IPS DF 19.7 (cell line): ENCODE results near the gene SPEM3.

ENCODE experiments used
- DNase-seq: peaks from one replicate; pipeline ENCODE4 v3.0.0-alpha.2; 2013; ENCODE audit warnings: low read depth, low spot score

Gene SPEM3

DNA sequence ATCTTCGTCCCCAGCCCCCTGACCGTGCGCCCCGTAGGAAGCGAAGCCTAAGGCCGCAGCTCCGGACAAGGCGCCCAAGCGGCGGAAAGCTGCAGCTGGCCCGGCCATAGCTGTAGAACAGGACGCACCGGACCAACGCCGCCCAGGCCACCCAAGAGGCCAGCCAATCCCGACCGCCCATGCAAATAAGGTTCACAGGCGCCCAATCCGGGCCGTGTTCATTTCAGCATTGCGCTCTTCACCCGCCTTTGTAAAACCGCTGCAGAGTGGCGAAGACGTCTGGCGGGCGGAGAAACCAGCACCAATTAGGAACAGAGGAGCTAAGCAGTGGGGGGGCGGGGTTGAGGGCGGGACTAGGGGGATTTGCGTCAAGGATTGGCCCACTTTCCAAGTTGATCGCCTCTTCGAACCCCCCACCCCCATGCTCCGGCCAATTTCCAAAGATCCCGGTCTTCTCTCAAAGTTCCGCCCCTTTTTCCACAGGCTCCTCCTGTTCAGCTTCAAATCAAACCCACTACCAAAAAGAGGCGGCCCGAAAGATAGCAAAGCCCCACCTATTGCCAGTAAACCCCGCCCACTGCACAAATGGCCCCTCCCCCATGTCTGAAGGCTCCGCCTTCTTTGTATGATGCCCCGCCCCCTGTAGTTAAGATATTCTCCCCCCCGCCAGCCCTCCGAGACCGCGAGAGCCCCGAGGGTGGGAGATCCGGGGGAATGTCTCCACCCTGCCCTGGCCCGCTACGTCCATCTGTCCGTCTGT, 24.5 kb upstream of the SPEM3 start, which contains the start of gene TMEM256:
TMEM256 (minus strand) TSS at position 121 of the 760 bp plus-strand sequence; CDS start at position 108, 13 bp downstream.
- DNase-seq = peak; percentile 97

DNA sequence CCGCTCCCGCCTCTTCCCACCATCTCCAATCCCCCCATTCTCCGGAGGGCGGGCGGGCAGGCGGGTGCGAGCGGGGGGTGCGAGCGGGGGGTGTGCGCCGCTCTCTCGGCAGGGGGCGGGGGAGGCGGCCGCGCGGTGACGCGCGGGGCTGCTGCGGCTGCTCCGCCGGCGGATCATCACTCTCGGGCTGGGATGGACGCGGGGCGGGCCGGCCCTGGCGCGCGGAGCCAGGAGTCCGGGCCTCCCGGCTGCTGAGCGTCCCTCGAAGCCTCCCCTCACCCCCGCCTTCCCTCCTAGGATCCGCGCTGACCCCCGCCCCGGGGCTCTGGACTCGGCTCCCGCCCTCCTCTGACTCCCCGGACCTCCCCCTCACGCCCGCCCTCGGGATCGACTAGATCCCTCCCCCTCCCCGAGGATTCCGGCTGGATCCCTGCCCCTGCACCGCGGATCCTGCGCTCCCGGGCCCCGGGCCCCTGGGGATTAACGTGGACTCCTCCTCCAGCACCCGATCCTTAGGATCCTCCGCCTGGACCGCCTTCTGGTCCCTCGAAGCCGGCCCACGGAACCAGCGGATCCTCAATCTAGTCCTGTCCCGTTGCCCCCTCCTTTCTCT, 23.8 kb upstream of the SPEM3 start:
- no peak for DNase-seq

DNA sequence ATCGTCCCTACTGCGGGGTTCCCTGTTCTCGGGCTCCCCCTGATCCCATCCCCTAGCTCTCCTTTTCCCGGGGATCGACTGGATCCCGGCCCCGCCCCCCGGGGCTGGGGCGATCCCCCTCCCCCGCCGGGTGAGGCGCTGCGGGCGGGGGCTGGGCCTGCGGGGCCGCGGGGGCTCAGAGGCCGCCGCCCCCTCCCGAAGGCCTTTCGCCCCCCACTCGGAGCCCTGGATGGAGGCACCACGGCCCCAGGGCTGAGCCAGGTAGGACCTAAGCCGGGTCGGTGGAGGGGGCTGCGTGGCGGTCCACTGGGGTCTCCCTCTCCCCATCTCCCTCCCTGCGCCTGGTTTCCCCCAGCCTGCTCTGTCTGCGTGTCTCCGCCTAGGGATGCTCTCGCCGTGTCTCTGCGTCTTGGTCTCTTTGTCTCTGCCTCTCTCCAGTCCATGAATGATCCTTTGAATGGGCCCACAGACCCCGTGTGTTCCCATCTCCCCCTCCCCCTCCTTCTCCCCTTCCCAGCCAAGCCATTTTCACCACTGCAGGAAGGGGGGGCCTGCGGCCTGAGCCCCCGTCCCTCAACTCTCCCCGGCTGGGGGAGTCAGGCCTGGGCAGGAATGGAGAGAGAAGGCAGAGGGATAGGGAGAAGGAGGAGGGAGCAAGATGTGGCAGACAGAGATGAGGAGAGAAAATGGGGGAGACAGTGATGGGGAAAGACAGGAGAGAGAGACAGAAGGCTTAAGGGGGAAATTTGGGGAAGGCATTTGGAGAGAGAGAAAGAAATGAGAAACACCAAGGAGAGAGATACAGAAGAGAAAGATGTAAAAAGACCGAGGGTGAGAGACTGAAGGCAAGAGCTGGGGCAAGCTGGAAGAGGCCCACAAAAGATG, 23.1 kb upstream of the SPEM3 start:
- no peak for DNase-seq

DNA sequence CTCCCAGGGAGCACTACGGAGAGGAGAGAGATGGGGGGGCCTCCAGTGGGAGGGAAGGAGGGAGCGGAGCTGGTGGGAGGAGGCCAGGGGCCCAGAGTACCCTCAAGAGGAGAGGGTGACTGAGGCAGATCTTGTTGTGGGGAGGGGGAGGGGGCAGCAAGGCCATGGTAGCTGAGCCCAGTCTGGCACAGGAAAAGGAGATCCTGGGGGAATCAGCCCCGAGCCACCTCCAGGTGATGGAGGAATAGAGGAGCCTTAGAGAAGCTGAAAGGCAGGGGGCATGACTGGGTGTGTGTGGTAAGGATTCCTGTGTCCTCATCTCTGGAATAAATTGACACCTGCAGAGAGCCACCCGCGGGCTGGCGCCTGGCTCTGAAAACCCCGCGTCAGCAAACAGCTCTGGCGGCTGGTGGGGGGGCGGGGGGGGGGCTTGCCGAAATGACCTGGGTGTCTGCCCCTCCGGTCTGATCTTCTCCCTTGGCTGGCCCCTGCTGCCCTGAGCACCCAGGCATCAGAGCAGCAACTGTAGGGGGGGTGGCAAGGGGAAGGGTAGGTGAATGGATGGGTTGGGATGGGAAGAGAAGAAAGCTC, 22.3 kb upstream of the SPEM3 start:
- DNase-seq = no peak

DNA sequence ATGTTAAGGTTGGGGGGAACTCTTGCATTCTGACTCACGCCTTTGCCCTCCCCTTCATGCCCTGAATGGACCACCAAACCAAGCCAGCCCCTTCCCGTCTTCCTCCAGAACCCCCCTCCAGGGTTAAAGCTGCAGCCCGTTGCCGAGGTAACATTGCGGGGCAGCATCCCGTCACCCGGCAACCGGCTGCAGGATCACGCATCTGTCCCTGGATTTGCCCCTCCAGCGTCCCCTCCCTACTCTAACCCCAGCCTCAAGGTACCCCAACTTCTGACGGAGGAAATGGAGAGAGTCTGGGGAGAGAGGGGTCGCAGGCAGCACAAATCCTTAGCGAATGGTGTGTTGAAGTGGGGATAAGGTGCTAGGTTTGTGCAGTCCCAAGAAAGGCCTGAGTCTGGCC, 21.6 kb upstream of the SPEM3 start:
- DNase-seq = no peak

DNA sequence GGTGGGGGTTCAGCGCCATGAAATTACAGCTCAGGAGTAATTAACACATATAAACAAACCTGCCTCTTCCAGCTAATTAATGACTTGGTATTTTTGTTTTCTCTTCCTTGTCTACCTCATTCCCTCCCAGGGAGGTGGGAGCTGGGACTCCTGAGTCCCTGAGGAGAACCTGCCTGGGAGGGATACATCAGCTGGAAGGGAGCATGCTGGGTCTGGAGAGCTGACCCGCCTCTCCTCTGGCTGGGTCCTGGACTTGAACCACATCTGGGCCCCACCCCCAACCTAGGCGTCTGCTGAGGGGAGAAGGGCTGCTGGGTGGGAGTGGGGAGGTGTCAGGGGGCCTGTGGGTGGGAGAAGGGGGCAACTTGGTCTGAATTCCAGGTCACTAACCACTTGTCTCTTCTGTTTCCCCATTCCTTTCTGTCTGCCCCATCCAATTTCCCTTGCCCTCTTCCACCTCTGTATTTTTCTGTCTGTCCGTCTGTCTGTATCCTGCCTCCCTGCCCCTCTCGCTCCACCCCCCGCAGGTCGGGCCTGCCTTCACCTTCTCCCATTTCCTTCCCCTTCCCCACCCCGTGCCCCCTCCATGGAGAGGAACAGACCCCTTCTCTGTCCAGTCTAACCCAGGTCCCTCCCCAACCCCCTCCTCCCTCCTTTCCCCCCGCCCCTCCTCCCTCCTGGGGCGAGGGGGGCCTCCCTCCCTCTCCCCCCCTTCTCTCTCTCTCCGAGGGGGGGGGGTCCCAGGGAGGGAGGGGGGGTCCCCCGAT, 21.0 kb upstream of the SPEM3 start, which contains the start of gene NLGN2:
NLGN2 (plus strand) TSS at position 361 of the 767 bp plus-strand sequence. CDS start 411 bp downstream, outside the sequence.
- DNase-seq = no peak

DNA sequence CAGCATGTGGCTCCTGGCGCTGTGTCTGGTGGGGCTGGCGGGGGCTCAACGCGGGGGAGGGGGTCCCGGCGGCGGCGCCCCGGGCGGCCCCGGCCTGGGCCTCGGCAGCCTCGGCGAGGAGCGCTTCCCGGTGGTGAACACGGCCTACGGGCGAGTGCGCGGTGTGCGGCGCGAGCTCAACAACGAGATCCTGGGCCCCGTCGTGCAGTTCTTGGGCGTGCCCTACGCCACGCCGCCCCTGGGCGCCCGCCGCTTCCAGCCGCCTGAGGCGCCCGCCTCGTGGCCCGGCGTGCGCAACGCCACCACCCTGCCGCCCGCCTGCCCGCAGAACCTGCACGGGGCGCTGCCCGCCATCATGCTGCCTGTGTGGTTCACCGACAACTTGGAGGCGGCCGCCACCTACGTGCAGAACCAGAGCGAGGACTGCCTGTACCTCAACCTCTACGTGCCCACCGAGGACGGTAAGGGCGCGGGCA, 20.4 kb upstream of the SPEM3 start:
- DNase-seq = no peak

DNA sequence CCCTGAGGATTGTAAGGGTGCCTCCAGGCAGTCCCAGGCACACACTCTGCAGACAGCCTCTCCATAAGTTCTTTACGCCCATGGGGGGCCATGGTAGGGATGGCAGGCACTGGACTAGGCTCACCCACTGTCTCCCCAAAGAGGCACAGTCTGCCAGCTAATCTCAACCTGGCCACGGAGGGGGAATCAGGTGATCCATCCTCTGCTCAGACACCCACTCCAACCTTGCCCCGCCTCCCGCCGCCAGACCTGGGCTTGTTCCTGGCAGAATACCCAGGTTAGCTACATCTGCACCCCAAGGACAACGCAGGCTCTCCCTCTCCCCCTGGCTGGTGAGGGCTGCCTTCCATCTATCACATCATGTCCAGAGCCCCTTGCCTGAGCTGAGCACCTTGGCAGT, 19.8 kb upstream of the SPEM3 start:
- no peak for DNase-seq

DNA sequence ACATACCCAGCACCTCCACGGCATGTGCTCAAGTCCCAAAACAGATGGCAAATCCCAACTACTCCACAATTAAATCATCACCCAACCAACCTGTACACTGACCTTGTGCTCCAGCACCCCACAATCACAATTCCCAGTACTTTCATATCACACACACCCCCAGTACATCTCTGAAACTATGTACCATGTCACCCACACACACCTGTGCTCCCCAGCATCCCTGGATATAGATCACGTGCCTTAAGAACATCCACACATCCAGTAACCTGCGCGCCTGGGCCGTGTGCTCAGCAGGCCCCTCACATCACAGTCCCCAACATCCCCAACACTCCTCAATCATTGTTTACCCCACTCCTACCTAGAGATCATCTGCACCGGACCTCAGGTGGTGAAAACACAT, 18.9 kb upstream of the SPEM3 start:
- no peak for DNase-seq

DNA sequence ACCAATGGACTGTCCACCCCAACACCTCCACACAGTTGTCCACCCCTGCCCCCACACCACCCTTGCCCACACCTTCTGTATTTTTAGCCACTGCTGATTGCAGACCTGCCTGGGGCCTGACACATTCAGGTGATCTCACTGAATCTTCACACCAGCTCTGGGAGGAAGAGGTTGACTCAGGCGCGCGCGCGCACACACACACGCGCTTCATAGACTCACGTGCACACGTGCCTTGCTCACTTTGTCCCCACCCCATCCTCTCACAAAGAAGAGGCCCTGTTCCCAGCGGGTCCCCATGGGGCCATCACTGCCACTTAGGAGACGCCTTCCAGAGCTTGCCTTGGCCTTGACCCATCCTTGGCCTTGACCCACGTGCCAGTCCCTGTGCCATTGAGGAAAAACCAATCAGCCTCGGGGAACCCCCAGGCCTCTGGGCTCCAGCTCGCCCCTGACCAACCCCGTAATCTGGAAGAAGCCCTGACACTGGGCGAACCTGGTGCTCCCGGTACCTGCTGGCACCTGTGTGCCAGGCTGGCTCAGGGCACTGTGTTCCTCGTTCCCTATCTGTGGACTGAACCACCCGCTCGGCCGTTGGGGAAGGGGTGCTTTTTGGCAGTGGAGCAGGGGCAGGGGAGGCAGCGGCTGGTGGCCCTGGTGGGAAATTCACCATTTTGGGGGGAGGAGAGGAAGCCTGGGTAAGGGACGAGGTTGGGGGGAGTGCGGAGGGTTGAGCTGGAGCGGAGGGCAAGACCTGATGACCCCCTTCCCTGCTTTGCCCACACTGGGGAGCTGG, 17.8 kb upstream of the SPEM3 start:
- no peak for DNase-seq

DNA sequence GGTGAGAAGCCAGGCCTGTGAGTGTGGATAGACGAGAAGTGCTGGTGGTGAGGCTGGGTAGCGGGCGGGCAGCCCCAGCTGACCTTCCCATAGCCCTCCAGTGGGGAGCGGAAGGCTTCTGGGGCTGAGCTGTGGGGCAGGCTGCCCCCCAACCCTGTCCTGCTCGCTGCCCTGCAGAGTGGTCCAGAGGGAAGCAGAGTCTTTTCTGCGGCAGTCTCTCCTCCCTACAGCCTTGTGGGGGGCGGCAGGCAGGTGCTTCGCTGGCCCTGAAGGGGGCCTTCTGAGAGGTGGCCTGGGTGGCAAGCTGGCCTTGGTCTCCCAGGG, 17.3 kb upstream of the SPEM3 start:
- no peak for DNase-seq

DNA sequence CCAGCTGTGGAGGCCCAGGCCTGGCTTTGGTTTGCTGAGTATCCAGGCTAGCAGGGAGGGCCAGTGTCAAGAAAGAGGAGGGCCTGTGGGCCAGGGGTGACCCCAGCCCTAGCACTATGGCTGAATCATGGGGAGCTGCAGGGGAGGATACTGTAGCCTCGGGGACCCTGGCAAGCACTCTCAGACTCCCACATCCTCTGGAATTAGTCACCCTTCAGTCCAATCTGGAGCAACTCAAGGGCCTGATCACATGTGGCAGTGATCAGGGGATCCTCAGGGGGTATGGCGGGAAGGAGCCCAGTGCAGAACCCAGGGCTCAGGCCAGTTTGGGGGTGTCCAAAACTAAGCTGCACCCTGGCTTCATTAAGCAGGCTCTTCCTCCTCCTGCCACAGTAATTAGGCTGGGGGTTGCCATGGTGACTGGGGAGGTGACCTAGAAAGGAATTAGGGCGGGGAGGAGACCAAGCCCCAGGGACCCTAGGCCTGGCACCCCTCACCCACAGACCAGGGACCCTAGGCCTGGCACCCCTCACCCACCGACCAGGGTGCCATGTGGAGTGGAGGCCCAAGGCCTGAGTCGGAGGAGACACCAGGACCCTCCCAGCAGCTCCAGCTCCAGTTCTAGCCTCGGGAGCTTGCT, 15.2 kb upstream of the SPEM3 start:
- no peak for DNase-seq

DNA sequence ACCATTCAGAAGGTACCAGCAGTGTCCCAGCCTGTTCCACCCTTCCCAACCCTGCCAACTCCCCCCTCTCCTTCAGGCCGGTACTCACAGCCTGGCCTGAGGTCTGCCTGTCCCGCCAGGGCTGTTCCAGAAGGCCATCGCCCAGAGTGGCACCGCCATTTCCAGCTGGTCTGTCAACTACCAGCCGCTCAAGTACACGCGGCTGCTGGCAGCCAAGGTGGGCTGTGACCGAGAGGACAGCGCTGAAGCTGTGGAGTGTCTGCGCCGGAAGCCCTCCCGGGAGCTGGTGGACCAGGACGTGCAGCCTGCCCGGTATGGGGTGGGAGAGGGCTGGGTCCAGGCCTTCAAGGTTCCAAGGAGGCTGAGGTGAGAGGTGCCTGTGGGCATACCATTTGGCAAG, 13.8 kb upstream of the SPEM3 start:
- DNase-seq = no peak

DNA sequence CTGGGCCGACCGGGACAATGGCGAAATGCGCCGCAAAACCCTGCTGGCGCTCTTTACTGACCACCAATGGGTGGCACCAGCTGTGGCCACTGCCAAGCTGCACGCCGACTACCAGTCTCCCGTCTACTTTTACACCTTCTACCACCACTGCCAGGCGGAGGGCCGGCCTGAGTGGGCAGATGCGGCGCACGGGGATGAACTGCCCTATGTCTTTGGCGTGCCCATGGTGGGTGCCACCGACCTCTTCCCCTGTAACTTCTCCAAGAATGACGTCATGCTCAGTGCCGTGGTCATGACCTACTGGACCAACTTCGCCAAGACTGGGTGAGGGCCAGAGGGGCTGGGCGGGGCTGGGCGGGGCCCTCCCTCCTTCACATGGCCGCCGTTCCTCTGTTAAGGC, 12.9 kb upstream of the SPEM3 start:
- DNase-seq = no peak

DNA sequence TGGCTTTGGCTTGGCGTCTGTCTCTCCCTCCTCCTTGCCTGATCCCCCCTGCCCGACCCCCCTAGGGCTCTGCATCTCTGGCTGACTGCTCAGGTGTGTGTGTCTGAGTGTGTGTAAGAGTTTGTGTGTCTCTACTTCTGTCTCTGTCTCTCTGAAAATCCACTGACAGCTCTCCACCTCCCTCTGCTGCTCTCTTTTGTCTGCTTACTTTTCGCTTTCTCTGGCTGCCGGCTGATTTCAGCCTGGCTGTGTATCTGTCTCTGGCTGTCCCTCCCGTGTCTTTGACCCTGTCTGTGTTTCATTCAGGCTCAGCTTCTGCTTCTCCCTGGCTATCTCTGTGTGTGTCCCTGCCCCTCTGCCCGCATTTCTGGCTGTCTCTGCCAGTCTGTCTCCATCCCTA, 12.3 kb upstream of the SPEM3 start:
- DNase-seq = no peak

DNA sequence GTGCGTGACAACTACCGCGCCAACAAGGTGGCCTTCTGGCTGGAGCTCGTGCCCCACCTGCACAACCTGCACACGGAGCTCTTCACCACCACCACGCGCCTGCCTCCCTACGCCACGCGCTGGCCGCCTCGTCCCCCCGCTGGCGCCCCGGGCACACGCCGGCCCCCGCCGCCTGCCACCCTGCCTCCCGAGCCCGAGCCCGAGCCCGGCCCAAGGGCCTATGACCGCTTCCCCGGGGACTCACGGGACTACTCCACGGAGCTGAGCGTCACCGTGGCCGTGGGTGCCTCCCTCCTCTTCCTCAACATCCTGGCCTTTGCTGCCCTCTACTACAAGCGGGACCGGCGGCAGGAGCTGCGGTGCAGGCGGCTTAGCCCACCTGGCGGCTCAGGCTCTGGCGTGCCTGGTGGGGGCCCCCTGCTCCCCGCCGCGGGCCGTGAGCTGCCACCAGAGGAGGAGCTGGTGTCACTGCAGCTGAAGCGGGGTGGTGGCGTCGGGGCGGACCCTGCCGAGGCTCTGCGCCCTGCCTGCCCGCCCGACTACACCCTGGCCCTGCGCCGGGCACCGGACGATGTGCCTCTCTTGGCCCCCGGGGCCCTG, 11.5 kb upstream of the SPEM3 start:
- DNase-seq = no peak

DNA sequence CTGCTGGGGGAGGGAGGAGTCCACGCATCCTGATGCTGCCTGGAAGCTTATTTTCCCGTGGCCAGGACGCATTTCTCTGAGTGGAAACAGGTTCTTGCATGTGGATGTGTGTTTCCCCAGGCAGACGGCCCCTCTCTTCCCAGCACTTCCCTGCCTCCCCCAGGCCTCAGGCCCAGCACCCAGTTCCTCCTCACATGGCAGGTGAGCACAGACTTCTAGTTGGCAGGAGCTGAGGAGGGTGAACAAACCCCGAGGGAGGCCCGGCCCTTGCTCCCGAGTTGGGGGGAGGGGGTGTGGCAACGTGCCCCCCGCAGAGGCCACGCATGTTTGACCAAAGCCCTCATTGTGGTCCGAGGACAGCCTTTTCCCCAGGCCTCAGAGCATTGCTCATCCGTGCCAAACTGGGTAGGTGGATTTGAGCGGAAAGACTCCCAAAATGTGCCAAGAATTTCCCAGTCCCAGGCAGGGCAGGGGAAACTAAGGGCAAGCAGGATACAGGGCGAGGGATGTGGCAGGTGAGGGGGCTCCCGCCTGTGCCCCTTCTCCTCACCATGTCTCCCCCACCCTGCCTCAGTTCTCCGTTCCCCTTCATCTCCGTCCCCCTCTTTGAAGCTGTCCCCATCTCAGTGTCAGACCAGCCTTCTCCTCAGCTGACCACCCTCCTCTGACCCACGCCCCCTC, 10.0 kb upstream of the SPEM3 start:
- no peak for DNase-seq

DNA sequence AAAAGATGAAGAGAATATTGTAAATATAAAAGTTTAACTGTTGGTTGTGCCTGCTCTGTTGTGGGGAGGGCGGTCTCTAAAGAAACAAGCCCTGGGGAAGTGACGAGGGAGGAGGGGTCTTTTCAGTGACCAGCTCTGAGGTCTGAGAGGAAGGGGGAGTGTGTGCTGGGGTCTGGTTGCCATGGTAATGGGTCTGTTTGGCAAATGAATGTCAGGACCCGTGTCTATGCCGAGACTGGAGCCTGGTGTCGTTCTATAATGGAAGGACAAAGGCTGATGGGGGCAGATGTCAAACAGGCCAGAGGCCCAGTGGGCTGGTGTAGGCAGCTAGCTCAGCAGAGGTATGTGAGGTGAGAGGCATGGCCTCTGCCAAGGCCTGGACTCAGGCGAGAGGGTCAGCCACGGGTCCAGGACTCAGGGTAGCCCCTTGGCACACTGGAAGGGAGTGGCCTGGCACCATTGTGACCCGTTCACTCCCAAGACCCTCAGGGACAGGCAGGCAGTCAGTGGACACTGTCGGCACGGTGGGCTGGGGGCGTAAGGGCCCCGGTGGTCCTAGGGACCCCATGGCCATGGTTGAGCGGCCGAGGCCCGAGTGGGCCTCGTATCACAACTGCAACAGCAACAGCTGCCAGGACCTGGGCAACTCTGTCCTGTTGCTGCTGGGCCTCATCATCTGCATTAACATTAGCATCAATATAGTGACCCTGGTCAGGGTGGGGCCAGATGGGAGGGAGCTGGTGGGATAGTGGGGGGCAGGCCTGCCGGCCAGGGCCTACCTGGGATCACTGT, 8.6 kb upstream of the SPEM3 start, which contains the start of gene SPEM1:
SPEM1 (plus strand) TSS at position 506 of the 792 bp plus-strand sequence; CDS start at position 567, 61 bp downstream.
- no peak for DNase-seq
